Cortex of kidney (tissue), 1 donor: ENCODE data around the gene SPI1.

Source experiments
- DNase-seq: peaks from one replicate; lab custom pipeline; 2025; lab: John Stamatoyannopoulos, UW

Gene SPI1

DNA sequence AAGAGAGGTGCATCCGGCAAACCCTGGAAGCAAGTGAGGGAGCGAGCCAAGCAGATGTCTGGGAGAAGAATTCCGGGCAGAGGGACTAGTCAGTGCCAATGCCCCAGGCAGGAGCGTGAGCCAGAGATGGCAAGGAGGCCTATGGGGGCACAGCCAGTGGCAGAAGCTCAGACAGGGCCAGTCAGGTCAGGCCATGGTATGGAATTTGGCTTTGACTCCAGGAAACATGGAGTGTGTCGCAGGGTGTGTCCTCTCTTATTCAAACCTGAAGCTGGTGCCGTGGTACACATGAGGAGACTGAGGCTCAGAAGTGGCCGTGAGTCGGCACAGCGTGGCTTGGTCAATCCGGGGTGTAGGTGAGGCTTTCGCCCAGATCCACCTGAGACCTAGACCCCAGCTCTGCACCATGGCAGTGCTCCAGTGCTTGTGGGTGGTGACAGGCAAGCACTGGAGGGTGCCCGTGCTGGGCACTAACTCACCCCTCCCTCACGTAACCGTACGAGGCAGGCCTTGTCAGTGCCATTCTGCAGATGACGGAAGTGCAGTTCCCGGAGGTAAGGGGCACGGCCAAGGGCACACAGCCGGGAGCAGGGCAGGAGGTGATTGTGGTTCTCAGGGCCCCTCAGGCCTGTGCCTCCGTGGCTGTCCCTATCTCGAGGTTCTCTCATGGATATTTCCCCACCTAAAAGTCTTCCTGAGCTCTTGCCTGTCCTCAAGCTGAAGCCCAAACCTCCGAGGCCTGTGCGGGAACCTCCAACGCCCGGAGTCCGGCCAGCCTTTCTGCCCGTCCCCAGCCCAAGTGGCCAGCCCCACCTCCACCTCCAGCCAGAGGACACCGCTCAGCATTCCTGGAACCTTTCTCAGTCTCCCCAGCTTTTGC lies 10.6 kb upstream of the SPI1 start:
- no peak for DNase-seq

DNA sequence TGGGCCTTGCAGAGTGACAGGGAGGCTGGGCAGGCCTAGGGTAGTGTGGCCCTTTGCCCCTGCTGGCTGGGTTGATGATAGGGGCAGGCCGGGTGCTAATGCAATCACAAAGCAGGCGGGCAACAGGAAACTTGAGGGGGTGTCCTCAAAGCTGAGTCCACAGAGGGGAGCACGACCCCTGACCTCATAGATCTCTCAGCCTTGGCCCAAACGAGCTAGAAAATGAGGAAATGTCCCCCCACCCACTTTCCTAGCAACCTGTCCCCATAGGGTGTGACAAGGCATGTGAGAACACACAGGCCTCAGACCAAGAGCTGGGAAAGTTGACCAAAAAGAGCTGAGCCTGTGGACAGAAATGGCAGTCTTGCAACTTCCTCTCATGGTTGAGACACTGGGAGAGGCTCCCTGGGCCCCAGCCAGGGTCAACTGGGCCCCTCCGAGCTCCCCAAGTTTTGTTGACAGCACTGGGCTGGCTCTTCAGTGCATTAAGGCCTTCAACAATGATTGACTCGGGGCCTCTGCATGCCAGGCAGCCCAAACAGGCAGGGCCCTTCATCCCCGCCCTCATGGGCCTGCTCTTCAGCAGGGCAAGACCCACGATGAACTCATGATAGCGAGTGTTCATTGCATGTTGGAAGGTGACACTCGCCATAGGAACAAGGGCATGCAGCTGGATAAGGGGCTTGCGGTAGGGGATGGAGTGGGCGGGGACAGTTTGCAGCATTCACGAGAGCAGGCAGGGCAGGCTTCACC lies 9.8 kb upstream of the SPI1 start:
- DNase-seq: no peak

DNA sequence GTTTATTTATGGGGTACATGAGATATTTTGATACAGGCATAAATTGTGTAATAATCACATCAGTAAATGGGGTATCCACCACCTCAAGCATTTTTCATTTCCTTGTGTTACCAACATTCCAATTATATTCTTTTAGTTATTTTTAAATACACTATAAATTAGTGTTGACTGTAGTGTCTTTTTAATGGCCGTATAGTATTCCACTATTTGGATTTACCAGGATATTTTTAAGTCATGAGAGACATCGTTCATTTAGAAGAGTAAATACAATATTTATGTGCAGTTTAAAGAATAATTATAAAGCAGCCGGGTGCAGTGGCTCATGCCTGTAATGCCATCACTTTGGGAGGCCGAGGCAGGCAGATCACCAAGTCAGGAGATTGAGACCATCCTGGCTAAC lies 6.2 kb upstream of the SPI1 start:
- no peak for DNase-seq

DNA sequence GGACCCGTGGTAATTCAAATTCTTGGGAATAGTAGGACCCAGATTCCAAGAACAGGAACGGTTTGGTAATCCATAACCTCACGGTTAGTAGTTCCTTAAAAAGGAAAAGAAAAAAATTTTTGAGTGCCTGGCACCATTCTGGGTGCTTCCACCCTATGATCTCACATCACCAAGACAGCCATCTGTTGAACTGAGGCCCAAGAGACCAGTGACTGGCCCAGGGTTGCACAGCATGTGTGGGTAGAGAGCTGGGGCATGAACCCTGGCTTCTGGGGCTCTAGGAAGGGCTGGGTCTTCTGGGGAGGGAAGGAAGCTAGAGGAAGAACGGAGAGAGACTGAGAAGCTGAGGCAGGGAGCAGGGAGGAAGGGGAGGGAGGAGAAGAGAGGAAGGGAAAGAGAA lies 4.7 kb upstream of the SPI1 start:
- no peak for DNase-seq

DNA sequence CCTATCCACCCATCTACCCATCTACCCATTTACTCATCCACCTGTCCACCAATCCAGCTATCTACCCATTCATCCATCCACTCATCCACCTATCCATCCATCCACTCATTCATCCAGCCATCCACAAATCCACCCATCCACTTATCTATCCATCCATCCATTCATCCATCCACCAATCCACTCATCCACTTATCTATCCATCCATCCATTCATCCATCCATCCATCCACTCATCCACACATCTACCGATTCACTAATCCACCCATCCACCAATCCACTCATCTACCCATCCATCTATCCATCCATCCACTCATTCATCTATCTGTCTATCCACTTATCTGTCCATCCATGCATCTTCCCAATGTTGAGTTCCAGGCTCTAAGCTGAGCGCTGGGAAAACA lies 1.7 kb upstream of the SPI1 start:
- no peak for DNase-seq

DNA sequence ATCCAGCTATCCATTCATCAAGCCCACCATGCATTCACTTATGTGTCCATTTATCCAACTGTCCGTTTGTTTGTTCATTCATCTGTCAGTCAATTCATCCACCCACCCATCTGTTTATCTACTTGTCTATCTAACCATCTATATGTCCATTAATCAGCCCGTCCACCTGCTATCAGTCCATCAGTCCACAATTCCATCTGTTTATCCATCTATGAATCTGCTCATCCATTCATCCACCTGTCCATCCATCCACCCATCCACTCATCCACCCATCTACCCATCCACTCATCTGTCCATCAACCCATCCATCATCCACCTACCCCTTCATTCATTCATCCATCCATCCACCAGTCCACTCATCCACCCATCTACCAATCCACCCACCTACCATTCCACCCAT lies 970 bp upstream of the SPI1 start:
- no peak for DNase-seq

DNA sequence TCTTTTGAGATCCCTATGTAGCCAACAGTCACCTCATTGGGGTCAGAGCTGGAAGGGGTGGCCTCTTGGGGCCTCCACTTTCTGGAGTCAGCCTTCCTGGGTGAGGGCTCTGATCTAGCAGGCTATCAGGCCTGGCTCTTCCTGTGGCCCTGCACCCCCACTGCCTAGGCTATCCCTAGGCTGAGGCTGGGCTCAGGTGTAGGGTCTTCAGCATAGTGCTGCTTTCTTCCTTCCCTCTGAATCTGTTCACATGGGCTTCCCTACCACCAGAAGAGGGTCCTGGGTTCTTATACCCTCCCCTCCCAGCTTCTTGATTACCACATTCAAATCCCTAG lies 456 bp upstream of the SPI1 start:
- no peak for DNase-seq

DNA sequence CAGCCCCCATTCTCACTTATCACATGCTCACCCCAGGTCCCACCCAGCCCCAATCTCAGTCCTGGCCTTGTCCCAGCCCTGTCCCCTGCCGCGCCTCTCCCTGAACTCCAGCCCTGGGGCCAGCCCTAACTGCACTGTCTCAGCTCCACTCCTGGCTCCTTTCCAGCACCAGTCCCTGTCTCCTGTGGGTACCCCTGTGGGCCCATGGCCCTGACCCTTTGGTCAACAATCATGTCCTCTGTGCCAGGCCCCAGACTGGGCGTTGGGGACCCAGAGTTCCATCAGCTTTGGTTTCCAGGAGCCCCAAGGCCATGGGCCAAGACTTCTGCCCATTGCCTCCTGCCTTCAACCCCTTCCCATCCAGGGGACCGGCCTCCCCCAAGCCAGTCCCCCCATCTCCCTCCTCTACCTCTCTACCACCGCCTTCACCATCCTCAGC lies 757 bp downstream of the SPI1 start:
- DNase-seq: no peak

DNA sequence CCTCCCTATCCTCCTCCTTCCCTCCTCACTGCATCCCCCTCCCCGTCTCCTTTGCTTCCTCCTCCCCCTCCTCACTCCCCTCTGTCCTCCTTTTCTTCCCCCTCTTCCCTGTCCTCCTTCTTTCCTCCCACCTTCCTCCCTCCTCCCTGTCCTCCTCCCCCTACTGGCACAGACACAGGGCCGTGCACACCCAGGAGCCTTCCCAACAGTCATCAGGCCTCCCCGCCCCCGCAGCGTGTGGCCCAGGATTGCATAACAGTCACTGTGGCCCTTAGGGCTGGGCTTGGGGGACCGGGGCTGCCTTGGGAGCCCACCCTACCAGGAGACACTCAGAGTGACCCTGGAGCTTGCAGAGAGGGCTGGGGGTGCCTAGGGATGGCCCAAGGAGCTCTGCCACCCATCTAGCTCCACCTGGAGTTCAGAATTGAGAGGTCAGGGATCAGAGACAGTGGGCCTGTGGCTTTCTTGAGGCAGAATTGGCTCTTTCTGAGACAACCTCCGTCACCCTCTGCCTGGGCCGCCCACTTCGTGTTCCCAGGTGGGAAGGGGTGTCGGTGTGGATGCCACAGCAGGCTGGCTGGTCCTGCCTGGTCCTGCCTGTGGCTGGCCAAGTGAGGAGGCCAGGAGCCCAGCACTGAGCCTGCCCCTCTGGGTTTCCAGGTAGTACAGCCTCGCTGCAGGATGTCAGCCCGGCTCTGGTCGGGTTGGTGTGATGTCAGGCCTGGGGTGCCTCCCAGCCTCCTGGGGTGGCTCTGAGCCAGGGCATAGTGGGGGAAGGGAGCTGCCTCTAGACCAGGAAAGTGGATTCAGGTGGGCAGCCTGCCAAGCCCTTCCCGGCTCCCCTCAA lies 1.6 kb downstream of the SPI1 start:
- DNase-seq: no peak

DNA sequence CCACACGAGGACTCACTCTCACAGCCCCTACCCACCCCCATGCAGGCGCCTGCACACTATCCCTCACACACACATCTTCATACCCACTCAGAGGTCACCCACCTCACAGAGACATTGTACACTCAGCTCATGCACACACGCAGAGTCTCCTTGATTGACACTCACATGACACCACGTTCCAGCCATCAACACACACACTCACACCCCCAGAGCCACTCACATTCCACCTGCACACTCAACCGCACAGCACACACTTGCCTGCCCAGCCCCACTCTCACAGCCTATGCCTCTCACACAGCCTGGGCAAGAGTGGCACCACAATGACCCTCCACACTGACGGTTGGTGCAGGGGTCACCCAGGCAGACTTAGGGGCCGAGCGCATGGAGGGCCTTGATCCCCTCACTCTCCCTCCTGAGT lies 2.2 kb downstream of the SPI1 start:
- no peak for DNase-seq

DNA sequence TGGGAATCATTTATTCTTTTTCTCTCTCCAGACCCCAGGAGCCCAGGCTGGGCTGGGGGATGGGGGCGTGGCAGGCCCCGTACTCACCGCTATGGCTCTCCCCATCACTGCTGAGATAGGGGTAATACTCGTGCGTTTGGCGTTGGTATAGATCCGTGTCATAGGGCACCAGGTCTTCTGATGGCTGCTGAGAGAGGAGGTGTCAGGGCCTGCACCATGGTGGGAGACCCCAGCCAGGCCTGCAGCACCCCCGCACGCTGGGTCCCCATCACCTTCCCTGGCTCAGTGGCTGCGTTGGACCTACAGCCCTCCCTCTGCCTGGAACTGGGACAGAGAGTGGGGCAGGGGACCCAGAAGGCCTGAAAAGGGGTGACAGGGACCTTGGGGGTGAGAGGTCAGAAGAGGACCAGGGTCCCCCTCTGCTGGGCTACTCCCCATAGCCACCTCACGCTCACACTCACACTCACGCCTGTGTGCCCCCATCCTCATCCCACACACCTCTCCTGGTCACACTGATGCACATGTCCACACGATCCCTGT lies 2.7 kb downstream of the SPI1 start:
- no peak for DNase-seq

DNA sequence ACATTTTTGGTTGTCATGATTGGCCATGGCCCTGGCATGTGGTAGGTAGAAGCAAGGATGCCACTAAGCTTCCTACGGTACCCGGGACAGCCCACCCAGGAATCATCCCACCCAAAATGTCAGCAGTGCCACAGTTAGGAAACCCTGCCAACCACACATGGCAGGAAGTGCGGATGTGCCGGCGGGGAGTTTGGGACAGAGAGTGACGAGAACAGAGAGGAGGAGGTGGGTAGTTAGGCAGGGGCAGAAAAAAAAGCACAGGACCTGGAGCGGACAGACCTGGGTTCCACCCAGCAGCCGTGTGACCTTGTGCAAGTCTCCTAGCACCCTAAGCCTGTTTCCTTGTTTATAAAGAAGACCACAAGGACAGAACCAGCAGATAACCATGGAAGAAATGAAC lies 3.3 kb downstream of the SPI1 start:
- DNase-seq: no peak

DNA sequence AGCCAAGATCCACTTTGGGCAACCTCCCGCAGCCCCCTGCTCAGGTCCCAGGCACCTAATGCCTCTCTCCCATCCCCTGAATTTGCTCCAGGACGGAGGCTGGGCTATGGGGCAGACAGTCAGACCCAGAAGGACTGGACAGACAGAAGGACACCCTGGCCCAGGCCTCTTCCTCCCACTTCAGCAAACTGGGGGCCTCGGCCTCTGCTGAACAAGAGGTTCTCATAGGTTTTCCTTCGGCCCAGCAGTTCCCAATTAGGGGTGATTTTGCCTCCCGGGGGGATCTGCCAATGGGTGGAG lies 3.7 kb downstream of the SPI1 start:
- DNase-seq: no peak

DNA sequence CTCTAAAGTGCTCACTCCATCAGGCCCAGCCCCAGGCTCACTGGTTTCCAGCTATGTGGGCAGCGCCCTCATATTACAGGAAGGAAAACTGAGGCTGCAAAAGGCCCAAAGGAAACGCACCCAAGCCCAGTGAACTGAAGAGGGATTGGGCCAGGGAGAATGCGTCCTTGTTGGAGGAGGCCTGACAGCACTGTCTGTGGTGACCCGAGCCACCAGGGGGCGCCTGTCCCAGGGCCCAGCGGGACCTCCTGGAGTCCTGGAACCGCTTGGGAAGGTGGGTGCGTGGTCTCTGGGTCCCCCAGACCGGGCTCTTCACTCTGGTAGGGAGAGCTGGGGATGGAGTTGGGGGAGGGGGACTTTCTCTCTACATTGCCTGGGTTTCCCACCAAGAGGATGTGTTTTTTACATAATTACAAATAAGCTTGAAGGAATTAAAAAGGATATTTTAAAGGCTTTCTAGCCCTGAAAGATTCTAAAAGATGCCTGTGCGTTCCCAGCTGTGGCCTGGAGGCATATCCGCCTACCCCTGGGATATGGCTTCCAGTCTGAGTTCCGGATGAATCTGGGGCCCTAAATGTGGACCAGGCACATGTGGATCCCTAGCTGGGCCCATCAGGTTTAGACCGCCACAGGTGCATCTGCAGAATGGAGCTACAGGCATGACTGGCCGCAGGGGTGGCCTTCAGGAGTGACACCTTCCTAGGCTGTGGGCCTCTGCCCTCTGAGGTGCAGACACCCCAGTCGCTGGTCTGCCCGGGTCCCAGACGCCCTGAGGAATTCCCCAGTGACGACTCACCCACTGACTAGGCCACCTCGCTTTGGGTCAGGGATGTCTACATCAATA lies 4.2 kb downstream of the SPI1 start:
- DNase-seq: peak; percentile 18

DNA sequence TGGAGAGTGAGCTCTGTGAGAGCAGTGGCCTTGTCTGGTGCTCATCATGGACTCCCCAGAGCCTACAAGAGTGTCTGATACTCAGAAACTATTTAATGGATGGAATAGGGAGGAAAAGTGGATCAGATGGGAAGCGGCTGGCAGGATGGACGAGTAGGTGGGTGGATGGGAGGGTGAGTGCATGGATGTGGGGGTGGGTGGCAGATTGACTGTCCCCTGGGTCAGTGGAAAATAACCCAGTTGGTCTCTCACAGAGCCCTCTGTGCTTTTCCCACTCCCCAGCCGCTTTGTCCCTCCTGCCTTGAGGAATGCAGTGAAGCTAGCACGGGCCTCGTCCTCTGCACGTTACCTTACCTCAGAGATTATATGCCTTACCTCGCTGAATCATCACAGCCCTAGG lies 5.9 kb downstream of the SPI1 start:
- DNase-seq: no peak

DNA sequence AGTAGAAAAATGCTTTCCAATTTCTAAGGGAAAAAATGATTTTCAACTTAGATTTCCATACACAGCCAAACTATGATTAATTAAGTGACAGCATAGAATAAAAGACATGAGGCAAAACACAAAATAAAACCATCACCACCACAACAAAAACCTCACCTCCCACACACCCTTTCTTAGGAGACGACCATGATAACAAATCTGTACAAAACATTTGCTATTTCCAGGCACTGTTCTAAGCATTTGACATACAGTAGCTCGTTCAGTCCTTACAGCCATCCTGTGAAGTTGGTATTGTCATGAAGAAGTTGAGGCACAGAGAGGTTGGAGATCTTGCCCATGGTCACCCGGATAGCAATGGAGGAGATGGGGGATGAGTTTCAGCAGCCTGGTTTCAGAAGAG lies 8.7 kb downstream of the SPI1 start:
- DNase-seq: no peak

DNA sequence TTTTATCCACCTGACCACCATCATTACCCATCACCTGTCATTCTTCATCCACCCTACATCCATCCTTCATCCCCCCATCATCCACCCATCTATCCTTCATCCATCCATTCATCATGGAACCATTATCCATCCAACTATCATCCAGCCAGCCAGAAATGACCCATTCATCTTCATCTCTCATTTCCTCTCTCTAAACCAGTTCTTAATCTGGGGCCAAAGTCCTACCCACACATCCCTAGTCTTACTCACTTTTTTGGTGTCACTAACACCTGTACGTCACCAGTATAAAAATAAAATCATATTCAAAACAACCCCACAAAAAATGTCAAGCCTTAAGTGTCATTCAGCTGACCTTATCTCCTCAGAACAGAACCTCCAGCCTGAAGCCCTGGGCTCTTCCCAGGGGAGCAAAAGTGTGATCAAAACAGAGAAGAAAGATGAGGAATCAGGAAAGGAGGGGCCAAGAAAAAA lies 12.3 kb downstream of the SPI1 start:
- DNase-seq: no peak

DNA sequence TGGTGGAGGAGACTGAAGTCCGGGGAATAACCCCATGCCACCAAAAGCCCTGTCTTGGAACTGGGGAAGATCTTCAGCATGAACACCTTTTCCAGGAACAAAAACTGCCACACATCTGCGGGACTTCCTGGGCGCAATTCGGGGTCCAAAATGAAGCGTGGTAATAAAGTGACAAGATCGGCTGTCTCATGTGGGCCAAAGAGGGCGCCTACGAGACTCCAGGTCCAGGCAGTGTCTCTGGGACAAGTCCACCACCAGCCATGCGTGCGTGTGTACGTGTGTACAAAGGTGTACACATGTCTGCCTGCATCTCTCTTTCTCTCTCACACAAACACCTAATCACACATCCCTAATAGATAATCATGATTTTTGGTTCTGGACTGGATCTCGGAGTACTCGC lies 16.9 kb downstream of the SPI1 start:
- no peak for DNase-seq

DNA sequence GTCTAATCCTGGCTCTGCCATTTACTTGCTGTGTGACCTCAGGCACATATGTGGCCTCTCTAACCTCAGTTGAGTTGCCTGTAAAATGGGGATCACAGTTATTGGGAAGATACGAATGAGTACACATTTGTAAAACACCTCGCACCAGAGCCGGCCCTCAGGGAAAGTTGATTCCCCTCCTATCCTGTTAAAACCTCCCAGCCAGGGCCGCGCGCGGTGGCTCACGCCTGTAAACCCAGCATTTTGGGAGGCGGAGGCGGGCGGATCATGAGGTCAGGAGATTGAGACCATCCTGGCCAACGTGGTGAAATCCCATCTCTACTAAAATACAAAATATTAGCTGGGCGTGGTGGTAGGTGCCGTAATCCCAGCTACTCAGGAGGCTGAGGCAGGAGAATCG lies 18.0 kb downstream of the SPI1 start:
- no peak for DNase-seq

DNA sequence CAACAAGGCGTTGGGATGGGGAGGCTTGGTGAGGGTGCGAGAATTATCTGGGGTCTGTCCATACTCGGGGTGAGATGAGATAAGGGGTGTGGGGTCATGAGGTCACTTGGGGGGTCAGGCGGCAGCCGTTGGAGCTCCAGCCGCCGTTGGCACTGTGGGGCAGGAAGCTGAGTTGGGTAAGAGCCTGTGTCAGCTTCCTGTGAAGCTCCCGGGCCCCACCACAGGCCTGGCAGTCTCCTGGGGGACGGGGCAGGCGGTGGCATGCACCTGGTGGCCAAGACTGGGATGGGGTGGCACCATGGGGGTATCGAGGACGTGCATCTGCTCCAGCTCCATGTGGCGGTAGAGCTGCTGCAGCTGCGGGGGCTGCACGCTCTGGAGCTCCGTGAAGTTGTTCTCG lies 18.8 kb downstream of the SPI1 start:
- no peak for DNase-seq

DNA sequence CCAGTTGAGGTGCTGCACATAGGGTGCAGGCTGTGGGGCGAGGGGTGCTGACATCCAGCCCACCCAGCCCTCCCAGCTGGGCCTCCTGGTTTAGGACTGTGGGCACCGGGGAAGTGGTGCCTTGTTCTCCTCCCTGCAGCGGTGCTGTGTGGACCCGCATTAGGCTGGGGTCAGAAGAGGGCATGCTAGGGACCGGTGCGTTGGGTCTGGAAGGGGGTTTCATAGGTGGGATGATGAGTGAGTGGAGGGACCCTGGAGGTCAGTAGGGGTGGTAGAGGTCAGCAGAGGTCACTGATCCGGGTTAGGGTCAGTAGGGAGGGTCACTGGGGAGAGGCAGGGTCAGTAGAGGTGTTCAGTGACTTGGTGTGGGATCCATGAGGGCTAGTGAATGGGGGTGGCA lies 19.2 kb downstream of the SPI1 start:
- DNase-seq: no peak

DNA sequence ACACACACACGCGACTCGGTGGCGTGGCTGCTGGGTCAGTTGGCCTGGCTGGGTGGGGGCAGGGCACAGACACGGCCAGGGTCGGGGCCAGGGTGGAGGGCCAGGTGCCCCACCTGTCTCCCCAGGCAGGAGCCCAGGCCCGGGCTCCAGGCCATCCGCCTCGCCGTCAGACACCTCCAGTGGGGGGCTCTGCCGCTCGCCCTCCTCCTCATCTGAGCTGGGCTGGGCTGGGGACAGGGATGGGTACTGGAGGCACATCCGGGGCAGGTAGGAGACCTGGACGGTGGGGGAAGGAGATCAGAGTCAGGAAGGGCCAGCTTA lies 19.7 kb downstream of the SPI1 start:
- DNase-seq: no peak
